HepG2 (cell line): ENCODE results near the gene FKBP1A. TPM values are rescaled to one million over a fixed set of nuclear protein-coding genes. Genes with fewer than 3 reads are reported as not detected.

Source experiments
- ATAC-seq: fragments of 200-7000 bp; cut with Tn5 transposase; 3 replicates; pipeline ENCODE4 v1.9.1; 2020; ENCODE audit warnings: mild to moderate bottlenecking, moderate library complexity
- BruUV-seq: library from RNA; stranded (reverse); fragments of 400-500 nt; replicated peaks from 2 replicates; lab custom pipeline; 2021; lab: Mats Ljungman, UMichigan
- CTCF ChIA-PET: fragments of 300-600 bp; formaldehyde crosslinking; extraction: SDS; loops from one replicate; lab custom pipeline; 2021; ENCODE audit warnings: low total read pairs, inconsistent platforms, low intra/inter-chr PET ratio; lab: Yijun Ruan, JAX
- POLR2A ChIA-PET: fragments of 350-600 bp; sonication (Branson Sonifier 250); formaldehyde crosslinking; loops from one replicate; lab custom pipeline; 2020; ENCODE audit warnings: antibody characterized with exemption, inconsistent platforms; lab: Yijun Ruan, JAX
- DNase-seq: peaks from one replicate; pipeline ENCODE4 v3.0.0-alpha.2; 2015; ENCODE audit warnings: low spot score
- FAIRE-seq: peaks from 3 replicates; lab custom pipeline; 2011; peaks lifted over from hg19 to GRCh38; lab: Jason Lieb, UNC
- H2AFZ ChIP-seq: one replicate; pipeline ENCODE4 v1.6.1; 2011; ENCODE audit warnings: low read length, inconsistent platforms
- H3K27ac ChIP-seq: fragments of 300-600 bp; 3 replicates; pipeline ENCODE4 v1.8.0; 2011; ENCODE audit warnings: mixed run types, mild to moderate bottlenecking, mixed read lengths, low read length, inconsistent platforms; ENCODE audit not compliant: insufficient read depth; ENCODE audit errors: extremely low read length
- H3K27me3 ChIP-seq, 2 experiments: fragments of 200-600 bp in 1 of 2; 2 replicates in 1 of 2; 3 replicates in 1 of 2; pipeline versions ENCODE4 v1.6.0 to v1.8.0; 2011; ENCODE audit warnings: low read length in 2 of 2, mild to moderate bottlenecking in 2 of 2, moderate library complexity in 2 of 2, inconsistent platforms in 1 of 2; ENCODE audit not compliant: insufficient read depth in 2 of 2, control insufficient read depth in 1 of 2
- H3K36me3 ChIP-seq, 2 experiments: fragments of 200-600 bp in 1 of 2; replicated peaks in 1 of 2; 2 replicates in 1 of 2; 3 replicates in 1 of 2; pipeline versions ENCODE4 v1.5.1 to v1.8.0; 2011; ENCODE audit warnings: low read length in 2 of 2, inconsistent platforms in 1 of 2; ENCODE audit not compliant: insufficient read depth in 2 of 2, control insufficient read depth in 1 of 2
- H3K4me1 ChIP-seq: 2 replicates; pipeline ENCODE4 v1.5.1; 2012; ENCODE audit warnings: low read length, inconsistent platforms; ENCODE audit not compliant: insufficient read depth
- H3K4me2 ChIP-seq: 2 replicates; pipeline ENCODE4 v1.6.0; 2011; ENCODE audit warnings: low read depth, low read length, inconsistent platforms
- H3K4me3 ChIP-seq, 3 experiments: fragments of 200-600 bp in 1 of 3; sonication (generic), shearing (Covaris generic) in 1 of 3; replicated peaks in 1 of 3; 2 replicates each; pipeline ENCODE4 v1.5.1; 2011 to 2016; ENCODE audit warnings: low read length in 3 of 3, inconsistent platforms in 2 of 3, low read depth in 2 of 3, mild to moderate bottlenecking in 2 of 3, control low read depth in 1 of 3, mixed read lengths in 1 of 3; ENCODE audit not compliant: insufficient read depth in 1 of 3
- H3K79me2 ChIP-seq: one replicate; pipeline ENCODE4 v1.6.1; 2011; ENCODE audit warnings: low read length, inconsistent platforms; ENCODE audit not compliant: insufficient read depth
- H3K9ac ChIP-seq: 2 replicates; pipeline ENCODE4 v1.6.0; 2011; ENCODE audit warnings: mild to moderate bottlenecking, low read depth, low read length, inconsistent platforms; ENCODE audit not compliant: insufficient read depth
- H3K9me3 ChIP-seq: 2 replicates; pipeline ENCODE4 v1.5.1; 2012; ENCODE audit warnings: mild to moderate bottlenecking, low read length
- H4K20me1 ChIP-seq: 2 replicates; pipeline ENCODE4 v1.6.0; 2011; ENCODE audit warnings: inconsistent platforms, mild to moderate bottlenecking, low read length, moderate library complexity; ENCODE audit not compliant: insufficient read depth
- TOE1 ChIP-seq: sonication (generic); formaldehyde crosslinking; IDR thresholded peaks from 2 replicates; pipeline ENCODE4 v1.4.0; 2020; ENCODE audit warnings: mild to moderate bottlenecking, missing genetic modification reagents
- ZNF577 ChIP-seq: sonication (generic); formaldehyde crosslinking; IDR thresholded peaks from 2 replicates; pipeline ENCODE4 v1.4.0; 2020; ENCODE audit warnings: mild to moderate bottlenecking, low read depth, missing genetic modification reagents, borderline replicate concordance
- ZNF816 ChIP-seq: sonication (generic); formaldehyde crosslinking; IDR thresholded peaks from 2 replicates; pipeline ENCODE4 v1.8.0; 2022; ENCODE audit warnings: missing genetic modification reagents, mild to moderate bottlenecking, borderline replicate concordance
- WGBS: methylation state at CpG from one replicate; pipeline ENCODE4 v1.1.6; 2017; ENCODE audit warnings: low lambda C conversion rate; 5-methylcytosine and 5-hydroxymethylcytosine counted together
- in situ Hi-C: cut with HindIII; loops from 2 replicates; pipeline ENCODE4 v1.10.0; 2017; ENCODE audit warnings: low pct_unique_long_range_greater_than_20kb; ENCODE audit not compliant: extremely low pct_ligation_motif_present
- intact Hi-C: fragments of 100-400 bp; cut with micrococcal nuclease; formaldehyde crosslinking; loops from one replicate; pipeline ENCODE4 v1.10.0; 2022; ENCODE audit not compliant: unreplicated experiment
- polyA plus RNA-seq, 8 experiments: library from polyadenylated mRNA; depleted of rRNA in 3 of 8; stranded (reverse) in 7 of 8; unstranded in 1 of 8; fragments of >200 nt; fragmentation: Illumina TruSeq in 4 of 8; extraction: Trizol in 4 of 8; gene quantifications; 2 replicates each; pipeline versions ENCODE4 v1.2.1 to v1.2.3, GENCODE V29; 2011 to 2016; ENCODE audit warnings: low read depth in 4 of 8, missing spikeins in 1 of 8, mixed read lengths in 1 of 8; ENCODE audit not compliant: insufficient read depth in 1 of 8
- total RNA-seq, 5 experiments: library from RNA; depleted of rRNA; stranded (reverse); fragments of >200 nt; fragmentation: Illumina TruSeq; extraction: Trizol; gene quantifications; 2 replicates each; pipeline ENCODE4 v1.2.3, GENCODE V29; 2016; ENCODE audit warnings: low read depth in 1 of 5
- TF ChIP-seq, protein P1 (sequence below): sonication (generic); formaldehyde crosslinking; IDR thresholded peaks from 2 replicates; pipeline ENCODE4 v1.9.0; 2021; ENCODE audit warnings: missing genetic modification reagents, borderline replicate concordance
- TF ChIP-seq, protein P2 (sequence below): sonication (generic); formaldehyde crosslinking; IDR thresholded peaks from 2 replicates; pipeline ENCODE4 v1.5.0; 2020; ENCODE audit warnings: mild to moderate bottlenecking, missing genetic modification reagents
- TF ChIP-seq, protein P3 (sequence below): sonication (generic); formaldehyde crosslinking; IDR thresholded peaks from 2 replicates; pipeline ENCODE4 v1.4.0; 2020; ENCODE audit warnings: missing genetic modification reagents

FKBP1A gene
- total and polyA plus RNA-seq, 2 of the 13 experiments (the other 11 are each of a cell fraction or from before 2014, with no cell fraction given), result 119 to 468 TPM

DNA sequence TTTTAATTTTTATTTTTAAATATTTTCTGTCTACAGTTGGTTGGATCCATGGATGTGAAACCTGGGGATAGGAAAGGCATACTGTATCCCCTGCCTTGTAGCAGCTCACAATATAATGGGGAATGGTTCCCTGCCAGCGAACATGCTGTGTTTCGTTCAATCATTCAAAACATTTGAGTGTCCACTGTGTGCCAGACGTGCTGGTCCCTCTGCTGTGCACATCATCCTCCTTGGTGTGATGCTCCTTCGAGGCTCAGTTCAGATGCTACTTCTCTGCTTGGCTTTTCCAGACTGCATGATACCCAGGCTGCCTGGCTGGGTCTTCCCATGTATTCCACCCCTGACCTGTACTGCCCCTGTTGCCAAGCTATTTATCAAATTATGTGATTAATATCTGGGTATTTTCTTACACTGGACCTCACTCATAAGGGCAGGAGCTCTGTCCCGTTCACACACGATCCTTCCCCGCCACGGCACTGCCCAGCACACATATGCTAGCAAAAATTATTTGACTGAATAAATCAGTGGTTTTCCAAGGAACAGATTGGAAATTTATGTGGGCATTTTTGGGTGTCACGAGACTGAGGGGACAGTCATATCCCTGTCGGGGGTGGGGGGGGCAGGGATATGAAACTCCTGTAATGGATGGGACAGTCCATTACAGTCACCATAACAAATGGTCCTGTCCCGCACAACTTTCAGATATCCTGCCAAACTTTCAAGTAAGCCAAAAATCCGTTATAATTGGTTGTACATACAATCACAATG lies 68.8 kb downstream of the FKBP1A start:
- in situ Hi-C loops, result no loop called here
- H3K4me1 ChIP-seq, result peaks cover 55% of the 10 kb centered on the region
- no peak for ATAC-seq
- H3K9ac ChIP-seq, result no peak overlapping the region
- peaks cover 15% of the 10 kb centered on the region; the same call in 1 of the 2 replicates for H4K20me1 ChIP-seq
- no peak overlapping the region for H3K4me3 ChIP-seq
- intact Hi-C loops, result no loop called here
- no peak for FAIRE-seq
- BruUV-seq, result no TSS peak
- H3K79me2 ChIP-seq, result peaks cover 38% of the 10 kb centered on the region
- no peaks in the 10 kb centered on the region for H3K9me3 ChIP-seq
- no peak overlapping the region for H2AFZ ChIP-seq
- no peak overlapping the region for H3K27ac ChIP-seq
- CTCF ChIA-PET, result no interaction called here
- H3K4me2 ChIP-seq, result no peak overlapping the region; the same call in 1 of the 2 replicates
- TF ChIP-seq, protein P1, sequence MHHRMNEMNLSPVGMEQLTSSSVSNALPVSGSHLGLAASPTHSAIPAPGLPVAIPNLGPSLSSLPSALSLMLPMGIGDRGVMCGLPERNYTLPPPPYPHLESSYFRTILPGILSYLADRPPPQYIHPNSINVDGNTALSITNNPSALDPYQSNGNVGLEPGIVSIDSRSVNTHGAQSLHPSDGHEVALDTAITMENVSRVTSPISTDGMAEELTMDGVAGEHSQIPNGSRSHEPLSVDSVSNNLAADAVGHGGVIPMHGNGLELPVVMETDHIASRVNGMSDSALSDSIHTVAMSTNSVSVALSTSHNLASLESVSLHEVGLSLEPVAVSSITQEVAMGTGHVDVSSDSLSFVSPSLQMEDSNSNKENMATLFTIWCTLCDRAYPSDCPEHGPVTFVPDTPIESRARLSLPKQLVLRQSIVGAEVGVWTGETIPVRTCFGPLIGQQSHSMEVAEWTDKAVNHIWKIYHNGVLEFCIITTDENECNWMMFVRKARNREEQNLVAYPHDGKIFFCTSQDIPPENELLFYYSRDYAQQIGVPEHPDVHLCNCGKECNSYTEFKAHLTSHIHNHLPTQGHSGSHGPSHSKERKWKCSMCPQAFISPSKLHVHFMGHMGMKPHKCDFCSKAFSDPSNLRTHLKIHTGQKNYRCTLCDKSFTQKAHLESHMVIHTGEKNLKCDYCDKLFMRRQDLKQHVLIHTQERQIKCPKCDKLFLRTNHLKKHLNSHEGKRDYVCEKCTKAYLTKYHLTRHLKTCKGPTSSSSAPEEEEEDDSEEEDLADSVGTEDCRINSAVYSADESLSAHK (CRISPR knock-in tag), result no peak
- no peak for TF ChIP-seq ZNF816 (CRISPR knock-in tag)
- no peak for TF ChIP-seq ZNF577 (CRISPR knock-in tag)
- no peak for TF ChIP-seq TOE1 (CRISPR knock-in tag)
- TF ChIP-seq, protein P2, sequence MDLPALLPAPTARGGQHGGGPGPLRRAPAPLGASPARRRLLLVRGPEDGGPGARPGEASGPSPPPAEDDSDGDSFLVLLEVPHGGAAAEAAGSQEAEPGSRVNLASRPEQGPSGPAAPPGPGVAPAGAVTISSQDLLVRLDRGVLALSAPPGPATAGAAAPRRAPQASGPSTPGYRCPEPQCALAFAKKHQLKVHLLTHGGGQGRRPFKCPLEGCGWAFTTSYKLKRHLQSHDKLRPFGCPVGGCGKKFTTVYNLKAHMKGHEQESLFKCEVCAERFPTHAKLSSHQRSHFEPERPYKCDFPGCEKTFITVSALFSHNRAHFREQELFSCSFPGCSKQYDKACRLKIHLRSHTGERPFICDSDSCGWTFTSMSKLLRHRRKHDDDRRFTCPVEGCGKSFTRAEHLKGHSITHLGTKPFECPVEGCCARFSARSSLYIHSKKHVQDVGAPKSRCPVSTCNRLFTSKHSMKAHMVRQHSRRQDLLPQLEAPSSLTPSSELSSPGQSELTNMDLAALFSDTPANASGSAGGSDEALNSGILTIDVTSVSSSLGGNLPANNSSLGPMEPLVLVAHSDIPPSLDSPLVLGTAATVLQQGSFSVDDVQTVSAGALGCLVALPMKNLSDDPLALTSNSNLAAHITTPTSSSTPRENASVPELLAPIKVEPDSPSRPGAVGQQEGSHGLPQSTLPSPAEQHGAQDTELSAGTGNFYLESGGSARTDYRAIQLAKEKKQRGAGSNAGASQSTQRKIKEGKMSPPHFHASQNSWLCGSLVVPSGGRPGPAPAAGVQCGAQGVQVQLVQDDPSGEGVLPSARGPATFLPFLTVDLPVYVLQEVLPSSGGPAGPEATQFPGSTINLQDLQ (CRISPR knock-in tag), result no peak
- TF ChIP-seq, protein P3, sequence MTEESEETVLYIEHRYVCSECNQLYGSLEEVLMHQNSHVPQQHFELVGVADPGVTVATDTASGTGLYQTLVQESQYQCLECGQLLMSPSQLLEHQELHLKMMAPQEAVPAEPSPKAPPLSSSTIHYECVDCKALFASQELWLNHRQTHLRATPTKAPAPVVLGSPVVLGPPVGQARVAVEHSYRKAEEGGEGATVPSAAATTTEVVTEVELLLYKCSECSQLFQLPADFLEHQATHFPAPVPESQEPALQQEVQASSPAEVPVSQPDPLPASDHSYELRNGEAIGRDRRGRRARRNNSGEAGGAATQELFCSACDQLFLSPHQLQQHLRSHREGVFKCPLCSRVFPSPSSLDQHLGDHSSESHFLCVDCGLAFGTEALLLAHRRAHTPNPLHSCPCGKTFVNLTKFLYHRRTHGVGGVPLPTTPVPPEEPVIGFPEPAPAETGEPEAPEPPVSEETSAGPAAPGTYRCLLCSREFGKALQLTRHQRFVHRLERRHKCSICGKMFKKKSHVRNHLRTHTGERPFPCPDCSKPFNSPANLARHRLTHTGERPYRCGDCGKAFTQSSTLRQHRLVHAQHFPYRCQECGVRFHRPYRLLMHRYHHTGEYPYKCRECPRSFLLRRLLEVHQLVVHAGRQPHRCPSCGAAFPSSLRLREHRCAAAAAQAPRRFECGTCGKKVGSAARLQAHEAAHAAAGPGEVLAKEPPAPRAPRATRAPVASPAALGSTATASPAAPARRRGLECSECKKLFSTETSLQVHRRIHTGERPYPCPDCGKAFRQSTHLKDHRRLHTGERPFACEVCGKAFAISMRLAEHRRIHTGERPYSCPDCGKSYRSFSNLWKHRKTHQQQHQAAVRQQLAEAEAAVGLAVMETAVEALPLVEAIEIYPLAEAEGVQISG (CRISPR knock-in tag), result no peak
- H3K36me3 ChIP-seq, result 0 out of 5 replicates have a peak, but pooled peaks cover 0 to 2% of the 10 kb centered on the region in 2 experiments
- DNase-seq, result no peak
- no peaks in the 10 kb centered on the region; a peak in 2 of 5 replicates for H3K27me3 ChIP-seq
- WGBS, result 54% methylated on average over 12 of the region's 12 CpGs
- POLR2A ChIA-PET, result interaction anchor here (1.9 to 3.1 kb wide), 4 partner anchors 11 to 143 kb away, joined by 20 to 41 read pairs (median 34); partner anchors contain the start of genes FKBP1A and NSFL1C
